GM12801 (cell line): ENCODE measurements around the gene SIN3A.

Source experiments
- TF ChIP-seq, protein P1 (sequence below): IDR thresholded peaks from one replicate; pipeline ENCODE4 v1.5.1; 2011; ENCODE audit warnings: control low read depth; ENCODE audit not compliant: insufficient read length; ENCODE audit errors: extremely low read depth

SIN3A gene

DNA sequence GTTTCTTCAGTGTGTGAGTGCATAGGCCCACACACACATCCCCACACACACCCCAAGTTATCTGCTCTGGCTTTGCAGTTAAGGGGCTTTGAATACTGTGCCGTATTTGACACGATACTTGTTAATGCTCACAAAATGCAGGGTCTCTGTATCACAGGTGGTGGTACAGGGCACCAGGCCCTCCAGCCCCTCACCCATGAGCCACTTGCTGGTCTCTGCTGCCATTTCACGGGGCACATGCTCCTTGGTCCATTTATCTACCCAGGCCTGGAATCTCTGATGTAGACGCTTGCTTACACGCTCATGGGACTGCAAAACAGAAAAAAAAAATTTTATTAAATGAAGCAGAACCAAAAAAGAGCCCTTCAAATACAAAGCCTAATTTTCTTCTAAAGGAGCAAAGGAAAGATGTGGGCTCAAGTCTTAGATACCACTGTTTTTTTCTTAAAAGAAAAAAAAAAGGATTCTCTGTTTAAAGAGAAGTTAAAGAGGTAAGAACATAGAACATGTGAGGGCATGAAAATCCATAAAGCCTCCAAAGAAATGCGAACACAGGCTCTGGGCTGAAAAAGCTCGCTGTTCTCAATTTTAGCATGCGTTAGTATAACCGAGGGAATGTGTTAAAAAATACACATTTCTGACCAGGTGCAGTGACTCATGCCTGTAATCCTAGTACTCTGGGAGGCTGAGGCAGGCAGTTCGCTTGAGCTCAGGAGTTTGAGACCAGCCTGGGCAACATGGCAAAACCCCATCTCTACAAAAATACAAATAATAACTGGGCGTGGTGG, 79.4 kb downstream of the SIN3A start:
- TF ChIP-seq, protein P1, sequence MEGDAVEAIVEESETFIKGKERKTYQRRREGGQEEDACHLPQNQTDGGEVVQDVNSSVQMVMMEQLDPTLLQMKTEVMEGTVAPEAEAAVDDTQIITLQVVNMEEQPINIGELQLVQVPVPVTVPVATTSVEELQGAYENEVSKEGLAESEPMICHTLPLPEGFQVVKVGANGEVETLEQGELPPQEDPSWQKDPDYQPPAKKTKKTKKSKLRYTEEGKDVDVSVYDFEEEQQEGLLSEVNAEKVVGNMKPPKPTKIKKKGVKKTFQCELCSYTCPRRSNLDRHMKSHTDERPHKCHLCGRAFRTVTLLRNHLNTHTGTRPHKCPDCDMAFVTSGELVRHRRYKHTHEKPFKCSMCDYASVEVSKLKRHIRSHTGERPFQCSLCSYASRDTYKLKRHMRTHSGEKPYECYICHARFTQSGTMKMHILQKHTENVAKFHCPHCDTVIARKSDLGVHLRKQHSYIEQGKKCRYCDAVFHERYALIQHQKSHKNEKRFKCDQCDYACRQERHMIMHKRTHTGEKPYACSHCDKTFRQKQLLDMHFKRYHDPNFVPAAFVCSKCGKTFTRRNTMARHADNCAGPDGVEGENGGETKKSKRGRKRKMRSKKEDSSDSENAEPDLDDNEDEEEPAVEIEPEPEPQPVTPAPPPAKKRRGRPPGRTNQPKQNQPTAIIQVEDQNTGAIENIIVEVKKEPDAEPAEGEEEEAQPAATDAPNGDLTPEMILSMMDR = no peak

DNA sequence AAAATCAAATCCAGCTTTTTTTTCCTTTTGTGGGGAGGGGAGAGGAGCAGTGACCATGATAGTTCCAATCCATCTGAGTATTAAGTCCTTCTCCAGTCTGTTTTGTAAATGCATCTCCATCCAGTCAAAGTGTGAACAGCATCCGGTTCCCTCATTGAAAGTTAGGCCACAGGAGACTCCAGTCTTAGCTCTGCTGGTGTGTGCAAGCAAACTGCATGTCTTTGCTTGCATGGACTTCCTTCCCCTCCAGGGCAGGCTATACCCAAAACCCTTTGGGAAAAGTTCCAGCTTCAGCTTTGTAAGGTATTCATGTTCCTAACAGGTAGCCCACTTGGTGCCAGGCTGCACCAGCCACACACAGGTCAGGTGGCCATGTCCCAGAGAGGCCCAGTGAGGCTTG, 80.0 kb downstream of the SIN3A start:
- TF ChIP-seq, protein P1 = no peak

DNA sequence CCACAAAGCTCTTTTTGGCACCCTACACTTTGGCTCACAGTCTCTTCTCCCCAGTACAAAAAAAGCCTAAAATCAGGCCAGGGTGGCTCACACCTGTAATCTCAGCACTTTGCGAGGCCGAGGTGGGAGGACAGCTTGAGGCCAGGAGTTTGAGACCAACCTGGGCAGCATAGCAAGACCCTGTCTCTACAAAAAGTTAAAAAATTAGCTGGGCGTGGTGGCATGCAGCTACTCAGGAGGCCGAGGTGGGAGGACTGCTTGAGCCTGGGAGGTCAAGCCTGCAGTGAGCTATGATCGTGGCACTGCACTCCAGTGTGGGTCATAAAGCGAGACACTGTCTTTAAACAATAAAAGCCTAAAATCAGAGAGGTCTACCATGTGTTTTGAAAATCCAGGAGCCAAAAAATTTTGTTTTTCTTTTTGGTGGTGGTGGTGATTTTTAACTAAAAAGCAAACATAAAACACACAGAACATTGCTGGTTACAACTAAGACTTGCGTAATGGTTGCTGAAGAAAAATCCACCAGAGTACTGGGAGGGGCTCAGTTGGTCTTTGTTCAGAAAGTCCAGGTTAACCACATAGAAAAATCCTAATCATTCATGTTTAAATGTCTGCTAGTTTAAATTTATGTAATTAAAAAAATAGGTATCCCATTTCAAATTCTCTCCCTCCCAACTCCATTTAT, 81.5 kb downstream of the SIN3A start:
- TF ChIP-seq, protein P1 = no peak

DNA sequence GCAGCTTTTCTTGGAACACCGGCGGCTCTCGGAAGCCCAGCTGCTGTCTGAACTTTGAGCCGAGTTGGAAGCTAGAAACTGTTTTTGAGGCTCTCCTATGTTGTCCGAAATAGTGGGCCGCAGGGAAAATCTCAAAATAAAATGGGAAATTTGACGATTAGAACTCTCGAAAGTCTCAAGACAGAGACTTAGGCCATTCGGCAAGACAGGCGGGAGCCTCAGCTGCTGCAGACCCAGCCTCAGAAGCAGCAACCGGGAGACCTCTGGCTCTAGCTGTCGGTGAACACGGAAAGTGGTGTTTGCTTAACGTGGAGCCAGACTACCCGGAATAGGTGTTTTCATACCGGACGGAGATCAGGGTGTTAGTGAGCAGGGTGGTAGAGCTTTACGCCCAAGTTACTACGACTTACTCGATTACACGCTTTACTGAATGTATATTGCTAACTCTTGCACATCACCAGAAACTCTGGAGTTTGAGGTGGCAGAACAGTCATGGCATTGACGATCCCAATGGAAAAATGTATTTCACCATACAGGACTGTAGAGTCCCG, 82.7 kb downstream of the SIN3A start:
- TF ChIP-seq, protein P1 = no peak

DNA sequence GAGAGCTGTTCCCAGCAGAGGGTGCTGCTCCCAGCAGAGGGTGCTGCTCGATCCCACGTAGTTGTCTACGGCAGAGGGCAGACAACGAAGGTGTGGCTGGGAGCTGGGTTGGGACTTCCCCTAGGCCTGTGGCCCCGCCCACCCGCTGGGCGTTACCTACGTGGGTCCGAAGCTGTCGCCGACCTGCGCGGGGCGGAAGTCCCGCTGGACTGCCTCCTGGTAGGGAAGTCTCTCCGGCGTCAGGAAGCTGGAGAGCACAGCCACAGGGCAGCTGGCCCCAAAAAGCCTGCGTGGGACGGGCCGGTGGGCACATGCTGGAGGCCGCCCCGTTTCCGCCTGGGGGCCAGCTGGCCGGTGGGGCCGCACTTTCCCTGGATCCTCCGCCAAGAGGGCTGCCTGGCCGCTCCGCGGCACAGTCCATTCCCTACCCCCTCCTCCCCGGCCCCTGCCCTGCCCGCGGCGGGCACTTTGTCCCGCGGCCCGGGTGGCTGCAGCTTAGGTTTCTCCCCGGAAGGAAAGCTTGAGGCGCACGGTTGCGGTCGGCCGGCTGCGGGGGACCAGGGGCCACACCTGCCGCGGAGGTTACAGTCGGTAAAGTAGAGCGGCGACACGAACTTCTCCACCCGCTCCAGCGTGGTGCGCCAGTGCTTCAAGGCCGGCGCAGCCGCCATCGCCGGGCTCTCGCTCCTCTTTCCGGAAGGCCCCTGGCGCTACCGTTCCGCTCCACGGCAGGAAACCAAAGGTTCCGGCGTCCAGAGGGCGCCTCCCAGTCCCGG, 83.4 kb downstream of the SIN3A start, which contains the start of gene MAN2C1:
Gene MAN2C1, minus strand, starts transcription at position 695 of the 776 bp plus-strand sequence. Its CDS starts 24 bp downstream, at position 671.
- TF ChIP-seq, protein P1 = no peak

DNA sequence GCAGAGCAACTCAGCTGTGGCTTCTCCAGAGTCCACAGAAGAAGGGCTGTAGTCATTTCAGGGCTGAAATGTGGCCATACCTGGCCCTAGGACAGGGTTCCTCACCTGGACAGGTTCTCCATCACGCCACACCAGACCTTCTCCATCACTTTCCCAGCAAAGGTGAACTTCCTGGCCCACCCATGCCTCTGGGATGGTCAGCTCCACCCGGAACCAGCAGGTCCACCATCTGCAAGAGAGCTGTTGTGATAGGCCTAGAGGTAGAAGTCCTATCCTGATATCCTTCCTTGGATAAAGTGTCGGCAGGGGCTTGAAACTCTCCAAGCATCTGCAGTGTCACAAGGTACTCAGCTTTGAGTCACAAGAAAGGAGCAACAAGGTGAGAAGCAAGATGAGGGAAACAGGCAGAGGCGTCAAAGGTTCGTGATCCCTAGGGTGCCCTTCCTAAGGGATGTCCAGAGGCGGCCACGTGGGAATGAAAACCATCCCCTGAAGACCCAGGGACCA, 84.0 kb downstream of the SIN3A start:
- TF ChIP-seq, protein P1 = no peak
